ENCODE measurements around the gene RGR.

GRCh38 chr10:84257343-84258020 lies 12.6 kb downstream of the RGR start:
- TF ChIP-seq SP1 (IDR thresholded peaks at IDR 0.05) (no peak), FOXM1 (IDR thresholded peaks at IDR 0.05; ENCODE audit: borderline replicate concordance) (no peak), LEF1 (IDR thresholded peaks at IDR 0.05; ENCODE audit: borderline replicate concordance) (no peak), TARDBP (IDR thresholded peaks at IDR 0.05) (no peak), ZNF384 (IDR thresholded peaks at IDR 0.05) (no peak), SUZ12 (IDR thresholded peaks at IDR 0.05) (no peak)

All from HEK293T (cell line).